ENCODE data around the gene C12orf56. TPM values are rescaled to one million over a fixed set of nuclear protein-coding genes. Genes with fewer than 3 reads are reported as not detected.
"Not testable (repeated sequence)": the region's sequence is repeated elsewhere in the genome, so short reads cannot be mapped to it uniquely, and the experiment has no call there.

Gene C12orf56
- total and polyA plus RNA-seq, 2 donors (not counting 3 experiments of a cell fraction or from before 2014, with no cell fraction given) = 0.06 TPM; not detected in 1

DNA sequence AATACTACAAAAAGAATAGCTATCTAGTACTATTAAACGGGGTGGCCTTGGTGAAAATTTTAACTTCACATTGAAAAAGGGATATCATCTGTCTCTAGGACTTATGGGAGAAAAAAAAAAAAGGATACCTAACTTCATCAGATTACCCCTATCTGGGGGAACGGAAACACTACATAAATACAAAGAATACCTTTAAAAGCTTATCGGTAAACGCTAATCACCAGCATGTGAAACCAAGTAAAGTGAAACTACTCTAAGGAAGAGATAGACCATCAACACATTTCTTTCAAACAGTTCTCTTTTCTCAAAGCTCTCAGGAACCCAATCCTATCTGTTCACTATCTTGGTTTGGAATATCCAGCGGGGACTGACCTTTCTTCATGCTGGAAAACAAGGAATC is 172.0 kb downstream of the C12orf56 start:
- ChIA-PET POLR2A (interaction anchor here (0.7 kb wide), 1 partner anchor 12 kb away, joined by 3 read pairs; no protein-coding TSS in a partner anchor), CTCF (interaction anchor here (0.9 to 1.8 kb wide), 4 partner anchors 11 to 375 kb away, joined by 4 to 10 read pairs (median 6); partner anchors contain the start of gene SRGAP1)
- Histone ChIP-seq H4K20me1 (replicated peaks; ENCODE audit: control insufficient read depth, extremely low read depth, insufficient read depth, low read length) (no peaks in the 10 kb centered on the region), H3K9ac (replicated peaks; ENCODE audit: extremely low read depth, insufficient read depth, low read length) (no peak overlapping the region), H3K27me3 (ENCODE audit: control insufficient read depth in 2 of 2, insufficient read depth in 2 of 2, low read length in 2 of 2) (no peaks in the 10 kb centered on the region), H3K4me3 (replicated peaks in 1 of 3; ENCODE audit: insufficient read depth in 1 of 3, low read depth in 1 of 3, low read length in 3 of 3) (no peak overlapping the region), H3K9me1 (replicated peaks; ENCODE audit: control insufficient read depth, extremely low read depth, insufficient read depth, low read length) (no peaks in the 10 kb centered on the region), H3K4me2 (ENCODE audit: insufficient read depth, low read length) (no peak overlapping the region), H3K27ac (ENCODE audit: insufficient read depth, low read depth, low read length) (no peak overlapping the region), H3K4me1 (ENCODE audit: control insufficient read depth, extremely low read depth, insufficient read depth, low read length) (peaks cover 7% of the 10 kb centered on the region), H3K36me3 (ENCODE audit: control insufficient read depth in 2 of 2, extremely low read depth in 1 of 2, insufficient read depth in 2 of 2, low read length in 2 of 2) (no peaks in the 10 kb centered on the region), H3K9me3 (replicated peaks; ENCODE audit: control insufficient read depth, insufficient read depth, low read length) (no peaks in the 10 kb centered on the region), H2AFZ (ENCODE audit: low read depth, low read length) (peak overlapping the region; percentile 27), H3K79me2 (ENCODE audit: control insufficient read depth, insufficient read depth, low read length) (no peaks in the 10 kb centered on the region)
- TF ChIP-seq MYC (IDR thresholded peaks at IDR 0.05; ENCODE audit: low read depth, low read length) (no peak), CTCF (IDR thresholded peaks at IDR 0.05; ENCODE audit: extremely low read depth in 1 of 2, insufficient read depth in 1 of 2, low read depth in 1 of 2, low read length in 2 of 2) (no peak), FOS (IDR thresholded peaks at IDR 0.05; ENCODE audit: borderline replicate concordance, insufficient read depth, low read length) (no peak), GATA2 (IDR thresholded peaks at IDR 0.05; ENCODE audit: insufficient read depth, insufficient read length, low read depth, low read length) (no peak), JUN (IDR thresholded peaks at IDR 0.05; ENCODE audit: borderline replicate concordance, insufficient read depth, insufficient read length, low read depth) (no peak), POLR2AphosphoS5 (IDR thresholded peaks at IDR 0.05; ENCODE audit: insufficient read depth, low read depth, low read length) (no peak), POLR2A (IDR thresholded peaks at IDR 0.05; ENCODE audit: low read depth, low read length) (no peak), EZH2 (IDR thresholded peaks at IDR 0.05; ENCODE audit: borderline replicate concordance, low read depth, low read length, severe bottlenecking) (no peak)
- TF ChIP-seq, protein P1, sequence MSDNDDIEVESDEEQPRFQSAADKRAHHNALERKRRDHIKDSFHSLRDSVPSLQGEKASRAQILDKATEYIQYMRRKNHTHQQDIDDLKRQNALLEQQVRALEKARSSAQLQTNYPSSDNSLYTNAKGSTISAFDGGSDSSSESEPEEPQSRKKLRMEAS (IDR thresholded peaks at IDR 0.05; ENCODE audit: insufficient read depth, insufficient read length) = no peak
- BruUV-seq (replicated peaks) = no TSS peak
- dilution Hi-C loops (cut with MboI; ENCODE audit: extremely low pct_ligation_motif_present, low sequenced_read_pairs) = no loop called here
- DNase-seq (ENCODE audit: low read depth, low spot score) (no peak), FAIRE-seq (no peak)
- intact Hi-C loops (cut with micrococcal nuclease) = no loop called here

- FAIRE-seq; intact Hi-C loops (cut with micrococcal nuclease); H3K9ac ChIP-seq (replicated peaks; ENCODE audit: extremely low read depth, insufficient read depth, low read length); POLR2A ChIA-PET; H4K20me1 ChIP-seq (replicated peaks; ENCODE audit: control insufficient read depth, extremely low read depth, insufficient read depth, low read length); H3K4me2 ChIP-seq (ENCODE audit: insufficient read depth, low read length); H3K4me1 ChIP-seq (ENCODE audit: control insufficient read depth, extremely low read depth, insufficient read depth, low read length); H3K9me3 ChIP-seq (replicated peaks; ENCODE audit: control insufficient read depth, insufficient read depth, low read length); BruUV-seq (replicated peaks); H3K36me3 ChIP-seq (ENCODE audit: control insufficient read depth in 2 of 2, extremely low read depth in 1 of 2, insufficient read depth in 2 of 2, low read length in 2 of 2); H3K9me1 ChIP-seq (replicated peaks; ENCODE audit: control insufficient read depth, extremely low read depth, insufficient read depth, low read length); H3K27me3 ChIP-seq (ENCODE audit: control insufficient read depth in 2 of 2, insufficient read depth in 2 of 2, low read length in 2 of 2); H3K79me2 ChIP-seq (ENCODE audit: control insufficient read depth, insufficient read depth, low read length); H3K27ac ChIP-seq (ENCODE audit: insufficient read depth, low read depth, low read length); dilution Hi-C loops (cut with MboI; ENCODE audit: extremely low pct_ligation_motif_present, low sequenced_read_pairs); DNase-seq (ENCODE audit: low read depth, low spot score); H2AFZ ChIP-seq (ENCODE audit: low read depth, low read length); H3K4me3 ChIP-seq (replicated peaks in 1 of 3; ENCODE audit: insufficient read depth in 1 of 3, low read depth in 1 of 3, low read length in 3 of 3): not testable (repeated sequence)
- CTCF ChIA-PET = interaction anchor here (0.9 to 1.8 kb wide), 3 partner anchors 30 to 374 kb away, joined by 3 to 10 read pairs (median 5); partner anchors contain the start of gene SRGAP1
These were observed 172.9 kb downstream of the C12orf56 start for GRCh38 chr12:64217643-64218042.
